ENCODE results near the gene DFFA. TPM values are rescaled to one million over a fixed set of nuclear protein-coding genes. Genes with fewer than 3 reads are reported as not detected.
"Not testable (repeated sequence)": the region's sequence is repeated elsewhere in the genome, so short reads cannot be mapped to it uniquely, and the experiment has no call there.

DFFA gene
- total RNA-seq, 1 donor from 2014 or later: 22.8 TPM

DNA sequence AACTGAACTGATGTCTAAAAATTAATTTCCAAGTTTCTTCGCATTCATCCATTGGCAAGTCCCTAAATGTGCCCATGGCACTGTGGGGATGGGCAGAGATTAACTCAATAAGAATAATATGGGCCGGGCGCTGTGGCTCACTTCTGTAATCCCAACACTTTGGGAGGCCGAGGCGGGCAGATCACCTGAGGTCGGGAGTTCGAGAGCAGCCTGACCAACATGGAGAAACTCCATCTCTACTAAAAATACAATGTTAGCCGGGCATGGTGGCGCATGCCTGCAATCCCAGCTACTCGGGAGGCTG, 1.9 kb upstream of the DFFA start:
- intact Hi-C loops (cut with DNase I): loop anchor here (2.0 kb wide), 1 partner anchor 43 kb away; the partner anchor contains the start of gene CENPS
- not testable (repeated sequence) for DNase-seq (ENCODE audit: low spot score)

DNA sequence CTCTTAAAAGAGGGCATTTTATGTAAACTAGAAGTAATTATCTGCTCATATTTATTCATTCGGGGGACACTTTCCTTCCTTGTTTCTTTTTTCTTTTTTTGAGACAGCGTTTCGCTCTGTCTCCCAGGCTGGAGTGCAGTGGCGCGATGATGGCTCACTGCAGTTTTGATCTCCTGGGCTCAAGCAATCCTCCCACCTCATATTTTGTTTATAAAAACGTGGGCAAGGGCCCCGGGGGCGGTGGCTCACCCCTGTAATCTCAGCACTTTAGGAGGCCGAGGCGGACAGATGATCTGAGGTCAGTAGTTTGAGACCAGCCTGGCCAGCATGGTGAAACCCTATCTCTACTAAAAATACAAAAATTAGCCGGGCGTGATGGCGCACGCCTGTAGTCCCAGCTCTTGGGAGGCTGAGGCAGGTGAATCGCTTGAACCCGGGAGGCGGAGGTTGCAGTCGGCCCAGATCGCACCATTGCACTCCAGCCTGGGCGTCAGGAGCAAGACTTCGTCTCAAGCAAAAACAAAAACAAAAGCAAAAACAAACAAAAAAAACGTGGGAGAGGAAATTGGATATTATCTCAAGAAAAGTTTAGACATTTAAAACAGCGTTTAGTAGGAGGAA, 926 bp upstream of the DFFA start:
- intact Hi-C loops (cut with DNase I): no loop called here
- DNase-seq (ENCODE audit: low spot score): no peak

GRCh38 chr1:10471411-10472219, 714 bp downstream of the DFFA start:
- intact Hi-C loops (cut with DNase I): no loop called here
- no peak for DNase-seq (ENCODE audit: low spot score)

GRCh38 chr1:10470043-10470442, 2.3 kb downstream of the DFFA start:
- intact Hi-C loops (cut with DNase I): no loop called here
- no peak for DNase-seq (ENCODE audit: low spot score)

GRCh38 chr1:10467078-10467477, 5.3 kb downstream of the DFFA start:
- intact Hi-C loops (cut with DNase I): no loop called here
- DNase-seq (ENCODE audit: low spot score): no peak

DNA sequence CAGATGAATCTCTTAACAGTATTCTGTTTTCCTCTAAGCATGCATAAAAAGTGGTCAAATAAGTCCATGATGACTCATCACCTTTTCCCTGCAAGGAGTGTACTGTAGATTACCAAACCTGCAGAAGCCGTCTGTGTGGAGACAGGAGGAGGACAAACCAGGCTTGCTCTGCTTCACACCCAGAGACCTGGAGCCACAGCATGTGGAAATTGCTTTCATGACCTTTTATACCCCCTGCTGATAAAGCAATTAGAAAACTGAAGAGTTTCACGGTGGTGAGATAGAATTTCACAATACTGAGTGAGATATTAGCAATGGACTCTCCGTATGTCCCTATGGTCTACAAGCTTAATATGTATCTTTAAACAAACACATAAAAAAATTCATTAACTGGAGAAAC, 13.1 kb downstream of the DFFA start:
- intact Hi-C loops (cut with DNase I): no loop called here
- DNase-seq (ENCODE audit: low spot score): no peak

- DNase-seq (ENCODE audit: low spot score): no peak
- intact Hi-C loops (cut with DNase I): no loop called here
Measured at GRCh38 chr1:10457875-10458274, 14.5 kb downstream of the DFFA start.

DNA sequence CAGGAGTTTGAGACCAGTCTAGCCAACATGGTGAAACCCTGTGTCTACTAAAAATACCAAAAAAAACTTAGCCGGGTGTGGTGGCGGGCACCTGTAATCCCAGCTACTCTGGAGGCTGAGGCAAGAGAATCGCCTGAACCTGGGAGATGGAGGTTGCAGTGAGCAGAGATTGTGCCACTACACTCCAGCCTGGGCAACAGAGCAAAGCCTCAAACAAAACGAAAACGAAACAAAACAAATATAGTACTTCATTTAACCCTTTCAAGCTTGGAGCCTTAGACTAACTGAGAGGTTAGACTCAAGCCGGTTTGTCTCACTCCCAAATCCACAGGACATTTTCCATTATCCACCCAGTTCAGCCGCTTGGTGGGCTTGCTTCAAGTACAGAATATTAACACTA, 14.9 kb downstream of the DFFA start:
- intact Hi-C loops (cut with DNase I); DNase-seq (ENCODE audit: low spot score): not testable (repeated sequence)

- no peak for DNase-seq (ENCODE audit: low spot score)
Measured at GRCh38 chr1:10456661-10457060, 15.7 kb downstream of the DFFA start.

GRCh38 chr1:10456048-10456447, 16.3 kb downstream of the DFFA start:
- intact Hi-C loops (cut with DNase I): no loop called here
- no peak for DNase-seq (ENCODE audit: low spot score)

More at GRCh38 chr1:10456661-10457060, 15.7 kb downstream of the DFFA start:
- intact Hi-C loops (cut with DNase I): no loop called here

DNA sequence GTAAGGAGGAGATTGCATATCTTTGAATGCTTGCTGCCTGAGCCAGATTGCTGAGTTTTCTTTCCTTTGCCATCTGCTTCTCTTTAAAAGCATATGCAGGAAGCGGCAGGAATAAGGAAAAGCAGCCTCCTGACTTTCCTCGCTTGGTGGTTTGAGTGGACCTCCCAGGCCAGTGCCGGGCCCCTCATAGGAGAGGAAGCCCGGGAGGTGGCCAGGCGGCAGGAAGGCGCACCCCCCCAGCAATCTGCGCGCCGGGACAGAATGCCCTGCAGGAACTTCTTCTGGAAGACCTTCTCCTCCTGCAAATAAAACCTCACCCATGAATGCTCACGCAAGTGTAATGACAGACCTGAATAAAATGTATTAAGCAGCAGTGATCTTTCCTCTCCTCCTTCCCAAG, 21.0 kb downstream of the DFFA start:
- DNase-seq (ENCODE audit: low spot score): no peak
- intact Hi-C loops (cut with DNase I): no loop called here

- intact Hi-C loops (cut with DNase I): no loop called here
- DNase-seq (ENCODE audit: low spot score): no peak
Measured at GRCh38 chr1:10450836-10451235, 21.5 kb downstream of the DFFA start.

GRCh38 chr1:10450156-10450814, 22.0 kb downstream of the DFFA start:
- DNase-seq (ENCODE audit: low spot score): no peak
- intact Hi-C loops (cut with DNase I): no loop called here

DNA sequence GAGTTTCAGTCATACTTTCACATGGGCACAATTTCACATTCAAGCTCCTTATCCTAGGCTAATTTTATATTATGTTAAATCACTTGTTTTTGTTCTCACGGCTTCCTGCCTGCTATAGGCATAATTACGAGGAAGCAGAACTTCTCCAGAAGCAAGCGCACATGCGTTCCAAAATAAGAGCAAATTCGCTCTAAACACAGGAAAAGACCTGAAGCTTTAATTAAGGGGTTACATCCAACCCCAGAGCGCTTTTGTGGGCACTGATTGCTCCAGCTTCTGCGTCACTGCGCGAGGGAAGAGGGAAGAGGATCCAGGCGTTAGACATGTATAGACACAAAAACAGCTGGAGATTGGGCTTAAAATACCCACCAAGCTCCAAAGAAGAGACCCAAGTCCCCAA, 22.6 kb downstream of the DFFA start, which contains the start of gene CORT:
TSS of gene CORT (plus strand) at position 281 of the 400 bp plus-strand sequence. CDS start 193 bp downstream, outside the sequence.
- no peak for DNase-seq (ENCODE audit: low spot score)

DNA sequence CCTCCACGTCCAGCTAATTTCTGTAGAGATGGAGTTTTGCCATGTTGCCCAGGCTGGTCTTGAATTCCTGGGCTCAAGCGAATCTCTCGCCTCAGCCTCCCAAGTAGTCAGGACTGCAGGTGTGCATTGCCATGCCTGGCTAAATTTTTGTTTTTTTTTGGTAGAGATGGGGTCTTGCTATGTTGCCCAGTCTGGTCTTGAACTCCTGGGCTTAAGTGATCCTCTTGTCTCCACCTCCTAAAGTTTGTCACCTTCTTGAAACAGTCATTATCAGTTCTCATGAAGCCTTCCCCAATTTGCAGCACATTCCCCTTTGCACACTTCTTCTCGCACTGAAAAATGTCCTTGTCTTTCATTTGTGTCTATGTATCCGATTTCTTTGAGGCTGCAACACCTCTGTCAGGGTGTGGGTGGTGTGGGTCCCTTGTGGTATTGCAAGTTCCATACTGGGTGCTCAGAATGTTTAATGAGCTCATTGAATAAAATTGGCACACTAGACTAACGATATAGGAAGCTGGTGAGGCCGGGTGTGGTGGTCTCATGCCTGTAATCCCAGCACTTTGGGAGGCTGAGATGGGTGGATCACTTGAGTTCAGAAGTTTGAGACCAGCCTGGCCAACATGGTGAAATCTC, 25.4 kb downstream of the DFFA start:
- intact Hi-C loops (cut with DNase I): no loop called here

More for the DNA sequence above, 22.6 kb downstream of the DFFA start, which contains the start of gene CORT:
- intact Hi-C loops (cut with DNase I): no loop called here

GRCh38 chr1:10444795-10445397, 27.4 kb downstream of the DFFA start:
- intact Hi-C loops (cut with DNase I): no loop called here
- DNase-seq (ENCODE audit: low spot score): no peak

More for the DNA sequence above, 25.4 kb downstream of the DFFA start:
- no peak for DNase-seq (ENCODE audit: low spot score)

- no peak for DNase-seq (ENCODE audit: low spot score)
- intact Hi-C loops (cut with DNase I): no loop called here
Measured at GRCh38 chr1:10444248-10444647, 28.1 kb downstream of the DFFA start.

GRCh38 chr1:10440794-10441193, 31.5 kb downstream of the DFFA start:
- DNase-seq (ENCODE audit: low spot score): no peak
- intact Hi-C loops (cut with DNase I): no loop called here

GRCh38 chr1:10440305-10440704, 32.0 kb downstream of the DFFA start:
- no peak for DNase-seq (ENCODE audit: low spot score)
- intact Hi-C loops (cut with DNase I): no loop called here

GRCh38 chr1:10438677-10439163, 33.6 kb downstream of the DFFA start:
- DNase-seq (ENCODE audit: low spot score): no peak
- intact Hi-C loops (cut with DNase I): no loop called here

All from cardiac septum (tissue), 1 donor.